Psoas muscle (tissue), 8 donors: ENCODE data around the gene LRFN2. TPM values are rescaled to one million over a fixed set of nuclear protein-coding genes. Genes with fewer than 3 reads are reported as not detected.

Source experiments
- ATAC-seq, 4 donors: fragments of 200-7000 bp; cut with Tn5 transposase; one replicate each; pipeline ENCODE4 v1.9.1; 2020; ENCODE audit warnings: moderate library complexity in 3 of 4, mild to moderate bottlenecking in 2 of 4
- DNase-seq, 2 donors: peaks; one replicate each; pipeline ENCODE4 v3.0.0-alpha.2; 2020
- H3K27ac ChIP-seq: fragments of 200-600 bp; one replicate; pipeline ENCODE4 v1.8.0; 2022
- H3K27me3 ChIP-seq, 3 donors: fragments of 200-600 bp in 1 of 3; one replicate each; pipeline versions ENCODE4 v1.6.1 to v1.8.0; 2013 to 2022; ENCODE audit warnings: low read length in 2 of 3, mild to moderate bottlenecking in 2 of 3, moderate library complexity in 1 of 3; ENCODE audit not compliant: insufficient read depth in 3 of 3
- H3K36me3 ChIP-seq, 2 donors: fragments of 200-600 bp in 1 of 2; one replicate each; pipeline versions ENCODE4 v1.6.1 to v1.8.0; 2013 to 2022; ENCODE audit warnings: low read depth in 1 of 2, mild to moderate bottlenecking in 1 of 2, moderate library complexity in 1 of 2; ENCODE audit not compliant: insufficient read depth in 1 of 2
- H3K4me1 ChIP-seq: fragments of 200-600 bp; one replicate; pipeline ENCODE4 v1.8.0; 2022
- H3K4me3 ChIP-seq: fragments of 200-600 bp; one replicate; pipeline ENCODE4 v1.8.0; 2022; ENCODE audit warnings: mild to moderate bottlenecking
- H3K9me3 ChIP-seq: fragments of 200-600 bp; one replicate; pipeline ENCODE4 v1.8.0; 2022
- CTCF ChIP-seq: fragments of 200-600 bp; IDR thresholded peaks from one replicate; pipeline ENCODE4 v1.8.0; 2022; ENCODE audit warnings: antibody characterized with exemption
- WGBS, 3 donors: extraction: QIAGEN DNeasy Blood & Tissue Kit; methylation state at CpG; one replicate each; pipeline versions ENCODE4 v1.1.6 to v1.1.7; 2013; 5-methylcytosine and 5-hydroxymethylcytosine counted together
- intact Hi-C, 2 donors: fragments of 100-400 bp; cut with DNase I; formaldehyde crosslinking; loops; one replicate each; pipeline versions ENCODE4 v1.11.0 to v1.14.2; 2022
- polyA plus RNA-seq, 3 donors: library from polyadenylated mRNA; stranded (reverse); fragments of 200-250 nt; gene quantifications; one replicate each; pipeline ENCODE4 v1.2.3, GENCODE V29; 2013
- total RNA-seq, 4 donors: library from RNA; stranded (reverse); fragmentation: NEBNext Ultra II Directional in 2 of 4; extraction: Animal tissue kit (Norgen Biotek cat#: 25700) in 2 of 4; gene quantifications; one replicate each; pipeline versions ENCODE4 v1.2.1 to v1.2.4, GENCODE V29; 2021 to 2023
- donor health status: healthy with polysubstance abuse.
- donor health status: DM: no; HTN: no; CAD: no; lungs with moderate emphysema.
- donor health status: Bipolar disorder and iron deficiency.
- donor health status: healthy.
- donor health status: DM: yes; HTN: yes; CAD: no.
- donor health status: DM: no; HTN: no; CAD: no.
- donor health status: DM: no; HTN: no; CAD: no.
- donor health status: DM: yes; HTN: yes; CAD: no.

Gene LRFN2
- total and polyA plus RNA-seq, 7 donors, result 0.06 TPM; not detected in 6

GRCh38 chr6:40479706-40480105 is 107.5 kb downstream of the LRFN2 start:
- ATAC-seq (no peak), DNase-seq (no peak)
- Histone ChIP-seq H3K9me3 (no peaks in the 10 kb centered on the region), H3K27me3 (peaks cover 0 to 2% (median 2%) of the 10 kb centered on the region in 3 donors), H3K36me3 (no peaks in the 10 kb centered on the region), H3K27ac (no peak overlapping the region), H3K4me1 (no peaks in the 10 kb centered on the region), H3K4me3 (no peak overlapping the region)
- no peak for TF ChIP-seq CTCF
- WGBS, 3 donors, result 64 to 70% (median 68%) methylated on average over 7 of the region's 7 CpGs
- intact Hi-C loops, result no loop called here

- intact Hi-C loops, result no loop called here
- no peak overlapping the region for H3K4me3 ChIP-seq
- H3K27ac ChIP-seq, result no peak overlapping the region
- no peaks in the 10 kb centered on the region for H3K4me1 ChIP-seq
- H3K27me3 ChIP-seq, result no peaks in the 10 kb centered on the region
- no peak for TF ChIP-seq CTCF
- no peak for ATAC-seq
- no peaks in the 10 kb centered on the region for H3K36me3 ChIP-seq
- DNase-seq, result no peak
- 33 to 39% (median 39%) methylated on average over 19 of the region's 19 CpGs for WGBS, 3 donors
- no peaks in the 10 kb centered on the region for H3K9me3 ChIP-seq
Observed at GRCh38 chr6:40477246-40478126, 109.7 kb downstream of the LRFN2 start.

- H3K4me3 ChIP-seq, result no peak overlapping the region
- H3K36me3 ChIP-seq, result no peaks in the 10 kb centered on the region
- TF ChIP-seq CTCF, result no peak
- 46 to 63% (median 52%) methylated on average over 6 of the region's 6 CpGs for WGBS, 3 donors
- no peaks in the 10 kb centered on the region for H3K27me3 ChIP-seq
- no peak for DNase-seq
- ATAC-seq, result peak; percentile 58 to 83 (median 78)
- H3K4me1 ChIP-seq, result no peaks in the 10 kb centered on the region
- no peak overlapping the region for H3K27ac ChIP-seq
- no peaks in the 10 kb centered on the region for H3K9me3 ChIP-seq
- intact Hi-C loops, result no loop called here
Observed at GRCh38 chr6:40476673-40477072, 110.5 kb downstream of the LRFN2 start.

- WGBS, 3 donors, result 87 to 90% (median 87%) methylated on average over 3 of the region's 3 CpGs
- DNase-seq, result no peak
- H3K27me3 ChIP-seq, result no peaks in the 10 kb centered on the region
- no peak for ATAC-seq
- H3K9me3 ChIP-seq, result no peaks in the 10 kb centered on the region
- intact Hi-C loops, result no loop called here
- H3K4me3 ChIP-seq, result no peak overlapping the region
- H3K4me1 ChIP-seq, result no peaks in the 10 kb centered on the region
- no peak for TF ChIP-seq CTCF
- H3K36me3 ChIP-seq, result no peaks in the 10 kb centered on the region
- no peak overlapping the region for H3K27ac ChIP-seq
Observed at GRCh38 chr6:40474937-40475336, 112.2 kb downstream of the LRFN2 start.
